Omental fat pad (tissue), 4 donors: ENCODE measurements around the gene CIP2A. TPM values are rescaled to one million over a fixed set of nuclear protein-coding genes. Genes with fewer than 3 reads are reported as not detected.

ENCODE experiments used
- ATAC-seq: fragments of 150-250 bp; one replicate; pipeline ENCODE4 v1.9.1; 2016; ENCODE audit warnings: mild to moderate bottlenecking, moderate library complexity; ENCODE audit not compliant: low FRiP score
- DNase-seq: peaks from one replicate; pipeline ENCODE4 v3.0.0-alpha.2; 2019; ENCODE audit warnings: low spot score
- CTCF ChIP-seq, 3 donors: fragments of 450-650 bp; IDR thresholded peaks; one replicate each; pipeline ENCODE4 v1.5.1; 2016 to 2017; ENCODE audit warnings: antibody characterized with exemption in 3 of 3, mild to moderate bottlenecking in 3 of 3, moderate library complexity in 2 of 3
- total RNA-seq, 4 donors: library from RNA; depleted of rRNA; stranded (reverse); fragments of >200 nt; gene quantifications; one replicate each; pipeline ENCODE4 v1.1.0, GENCODE V29; 2016

The CIP2A gene
- total RNA-seq, 4 donors from 2014 or later = 1.1 to 6.4 (median 5.7) TPM

DNA sequence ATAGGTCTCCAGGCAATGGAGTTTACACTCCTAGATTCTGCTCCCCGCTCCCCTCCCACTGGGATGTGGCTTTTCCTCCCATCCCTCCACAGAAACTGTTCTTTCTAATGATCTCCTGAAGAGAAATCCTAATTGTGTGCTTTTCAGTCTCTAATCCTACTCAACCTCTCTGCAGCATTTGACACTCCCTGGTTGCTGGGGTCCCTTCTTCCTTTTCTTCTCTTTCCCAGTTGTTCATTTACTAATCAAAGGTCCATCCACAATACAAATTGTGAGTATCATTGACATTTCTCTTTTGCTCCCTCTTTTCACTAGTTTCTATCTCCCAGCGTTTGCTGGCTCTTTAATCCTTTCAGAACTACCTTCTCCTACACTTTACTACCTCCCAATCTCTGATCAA lies 72.4 kb downstream of the CIP2A start:
- no peak for ATAC-seq
- no peak for TF ChIP-seq CTCF (IDR thresholded peaks at IDR 0.05)
- DNase-seq = no peak

- ATAC-seq (peak; percentile 69), DNase-seq (no peak)
- no peak for TF ChIP-seq CTCF (IDR thresholded peaks at IDR 0.05)
These were observed 75.3 kb downstream of the CIP2A start for GRCh38 chr3:108513961-108514360.

DNA sequence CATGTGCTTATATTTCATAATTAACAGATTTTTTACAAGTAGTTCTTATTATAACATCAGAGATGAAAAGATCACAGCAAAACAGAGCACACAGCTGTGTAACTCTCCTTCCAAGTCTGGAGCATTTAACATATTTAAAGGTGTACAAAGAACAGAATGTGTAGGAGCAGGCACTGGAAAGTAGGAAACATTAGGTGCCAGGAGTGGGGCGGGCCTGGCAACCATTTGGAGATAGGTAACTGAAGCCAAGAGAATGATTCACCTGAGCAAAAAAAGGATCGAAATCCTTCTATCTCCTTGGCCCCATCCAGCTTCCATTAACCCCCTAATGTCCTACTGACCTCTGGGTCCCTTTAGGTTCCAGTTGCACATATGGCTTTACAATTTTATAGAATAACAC lies 76.6 kb downstream of the CIP2A start:
- ATAC-seq = peak; percentile 42
- no peak for DNase-seq
- TF ChIP-seq CTCF (IDR thresholded peaks at IDR 0.05) = no peak

DNA sequence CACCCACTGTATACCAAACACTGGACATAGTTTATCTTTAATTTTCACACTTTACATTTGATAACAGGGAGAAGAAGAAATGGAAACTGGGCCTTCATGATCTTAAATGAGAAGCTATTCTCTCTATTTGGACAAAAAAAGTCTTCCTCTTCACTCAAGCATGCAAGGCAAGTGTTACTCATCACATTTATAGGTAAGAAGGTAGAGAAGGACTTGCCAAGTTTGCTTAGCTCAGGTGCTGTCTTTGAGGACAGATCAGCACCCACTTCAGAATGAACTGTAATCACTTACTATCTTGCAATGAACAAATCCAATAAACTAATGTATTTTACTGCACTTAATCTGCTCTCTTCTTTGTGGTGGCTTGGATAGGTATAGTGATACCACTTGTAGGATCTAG lies 77.7 kb downstream of the CIP2A start:
- ATAC-seq (no peak), DNase-seq (no peak)
- no peak for TF ChIP-seq CTCF (IDR thresholded peaks at IDR 0.05)

GRCh38 chr3:108511055-108511454 lies 78.2 kb downstream of the CIP2A start:
- ATAC-seq (no peak), DNase-seq (no peak)
- TF ChIP-seq CTCF (IDR thresholded peaks at IDR 0.05) = no peak

DNA sequence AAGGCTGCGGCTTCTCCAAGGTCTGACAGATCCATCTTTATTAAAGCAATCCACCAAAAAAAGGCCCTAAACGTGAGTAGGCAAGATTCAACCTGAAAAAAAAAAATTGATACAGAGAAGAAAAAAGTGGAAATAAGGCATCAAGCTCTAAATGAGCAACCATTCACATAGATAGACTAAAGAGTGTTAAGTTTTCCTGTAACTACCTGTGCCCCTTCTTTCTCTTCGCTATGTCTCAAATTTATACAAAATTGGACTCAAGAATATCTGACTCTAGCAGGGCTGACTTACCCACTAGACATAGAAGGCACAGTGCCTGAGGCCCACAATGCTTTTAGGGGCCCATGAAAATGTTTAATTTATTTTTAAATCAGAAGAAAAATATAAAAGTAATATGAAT lies 78.7 kb downstream of the CIP2A start, which contains the start of gene MYH15:
Gene MYH15 (minus strand): TSS at position 101 of the 400 bp plus-strand sequence. CDS start 66 bp downstream, at position 35.
- DNase-seq (no peak), ATAC-seq (no peak)
- no peak for TF ChIP-seq CTCF (IDR thresholded peaks at IDR 0.05)

DNA sequence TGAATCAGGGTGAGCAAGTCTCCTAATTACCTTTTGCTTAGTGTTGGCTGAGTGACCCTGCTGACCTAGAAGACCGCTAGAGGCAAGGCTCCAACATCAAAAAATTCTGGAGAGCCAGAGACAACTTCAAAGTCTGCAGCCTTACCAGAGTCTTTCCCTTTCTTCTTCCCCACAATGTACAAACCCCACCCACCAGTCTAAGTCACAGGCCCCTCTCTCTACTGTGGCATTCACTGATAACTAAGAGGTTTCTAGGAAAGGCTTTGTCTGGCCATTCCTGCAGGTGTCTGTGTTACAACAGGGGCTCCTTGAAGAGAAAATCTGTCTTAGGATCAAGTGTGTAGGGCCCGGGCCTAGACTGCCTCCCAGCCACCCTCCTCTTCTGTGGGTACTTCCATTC lies 79.4 kb downstream of the CIP2A start:
- no peak for TF ChIP-seq CTCF (IDR thresholded peaks at IDR 0.05)
- ATAC-seq (no peak), DNase-seq (no peak)
